Effector CD8-positive, alpha-beta T cell (primary cell): ENCODE results near the gene SSRP1.
"Not testable (repeated sequence)": the region's sequence is repeated elsewhere in the genome, so short reads cannot be mapped to it uniquely, and the experiment has no call there.

ENCODE experiments used
- DNase-seq: peaks from one replicate; lab custom pipeline; 2025; lab: John Stamatoyannopoulos, UW

SSRP1 gene

DNA sequence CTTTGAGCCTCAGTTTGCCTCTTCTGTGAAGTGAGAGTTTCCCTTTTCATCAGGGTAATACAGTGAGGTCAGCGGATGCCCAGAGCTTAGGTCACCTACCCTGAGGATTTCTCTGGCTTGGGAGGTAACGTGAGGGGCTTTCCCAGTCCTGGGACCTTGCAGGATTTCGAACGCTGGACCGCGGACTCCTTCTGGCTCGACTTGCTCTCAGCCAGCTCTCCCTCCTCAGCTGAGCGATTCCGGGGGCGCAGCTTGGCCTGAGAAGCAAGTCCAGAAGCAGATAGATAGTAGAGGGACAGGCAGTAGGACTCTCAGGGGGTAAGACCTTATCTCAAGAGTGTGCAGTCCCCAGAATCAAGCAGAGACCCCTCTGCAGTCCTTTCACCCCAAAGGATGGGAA, 34.9 kb downstream of the SSRP1 start:
- no peak for DNase-seq

DNA sequence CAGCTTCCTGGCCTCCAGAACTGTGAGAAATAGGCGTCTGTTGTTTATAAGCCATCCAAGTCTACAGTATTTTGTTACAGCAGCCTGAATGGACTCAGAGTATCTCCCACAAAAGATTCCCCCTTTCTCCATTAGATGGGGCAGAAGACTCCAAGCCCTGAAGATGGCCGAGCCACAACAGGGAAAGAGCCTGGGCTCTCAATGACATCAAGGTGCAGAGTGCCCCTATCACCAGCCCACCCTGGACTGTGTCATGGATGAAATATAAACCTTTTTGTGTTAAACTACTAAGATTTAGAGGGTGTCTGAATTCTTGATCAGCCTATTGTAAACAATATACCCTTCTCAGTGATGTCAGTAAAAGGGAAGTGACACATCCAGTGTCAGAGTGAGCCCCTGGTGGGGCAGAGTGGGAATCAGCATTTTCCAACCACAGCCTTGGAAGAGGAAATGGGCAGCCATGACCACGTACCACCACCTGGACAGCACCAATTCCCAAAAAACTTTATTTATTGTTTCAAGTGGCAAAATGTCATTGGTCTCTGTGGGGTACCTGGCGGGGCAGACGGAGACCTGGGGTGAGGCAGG, 36.4 kb downstream of the SSRP1 start:
- no peak for DNase-seq

DNA sequence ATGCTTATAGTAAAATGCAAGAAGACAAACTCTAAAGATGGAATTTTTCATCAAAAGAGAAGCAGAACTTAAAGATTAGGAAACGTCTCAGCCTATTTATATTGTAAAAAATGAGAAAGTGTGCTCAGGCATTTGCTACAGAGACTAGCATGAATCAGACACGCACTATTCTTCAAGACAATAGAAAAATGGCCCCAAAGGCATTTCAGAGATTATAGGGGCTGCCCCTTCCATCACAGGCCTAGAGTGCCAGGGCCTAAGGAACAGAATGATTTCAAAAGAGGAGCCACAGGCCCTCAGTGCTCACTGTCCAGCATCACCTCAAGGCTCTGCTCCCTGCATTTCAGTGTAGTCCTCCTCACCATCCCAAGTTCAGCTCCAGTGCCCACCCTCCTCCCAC, 38.5 kb downstream of the SSRP1 start:
- DNase-seq: no peak

DNA sequence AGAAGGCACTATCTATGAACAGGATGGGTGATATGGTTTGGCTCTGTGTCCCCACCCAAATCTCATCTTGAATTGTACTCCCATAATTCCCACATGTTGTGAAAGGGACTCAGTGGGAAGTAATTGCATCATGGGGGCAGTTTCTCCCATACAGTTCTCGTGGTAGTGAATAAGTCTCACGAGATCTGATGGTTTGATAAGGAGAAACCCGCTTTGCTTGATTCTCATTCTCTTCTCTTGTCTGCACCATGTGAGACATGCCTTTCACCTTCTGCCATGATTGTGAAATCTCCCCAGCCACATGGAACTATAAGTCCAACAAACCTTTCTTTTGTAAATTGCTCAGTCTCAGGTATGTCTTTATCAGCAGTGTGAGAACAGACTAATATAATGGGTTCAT, 39.5 kb downstream of the SSRP1 start:
- DNase-seq: not testable (repeated sequence)

DNA sequence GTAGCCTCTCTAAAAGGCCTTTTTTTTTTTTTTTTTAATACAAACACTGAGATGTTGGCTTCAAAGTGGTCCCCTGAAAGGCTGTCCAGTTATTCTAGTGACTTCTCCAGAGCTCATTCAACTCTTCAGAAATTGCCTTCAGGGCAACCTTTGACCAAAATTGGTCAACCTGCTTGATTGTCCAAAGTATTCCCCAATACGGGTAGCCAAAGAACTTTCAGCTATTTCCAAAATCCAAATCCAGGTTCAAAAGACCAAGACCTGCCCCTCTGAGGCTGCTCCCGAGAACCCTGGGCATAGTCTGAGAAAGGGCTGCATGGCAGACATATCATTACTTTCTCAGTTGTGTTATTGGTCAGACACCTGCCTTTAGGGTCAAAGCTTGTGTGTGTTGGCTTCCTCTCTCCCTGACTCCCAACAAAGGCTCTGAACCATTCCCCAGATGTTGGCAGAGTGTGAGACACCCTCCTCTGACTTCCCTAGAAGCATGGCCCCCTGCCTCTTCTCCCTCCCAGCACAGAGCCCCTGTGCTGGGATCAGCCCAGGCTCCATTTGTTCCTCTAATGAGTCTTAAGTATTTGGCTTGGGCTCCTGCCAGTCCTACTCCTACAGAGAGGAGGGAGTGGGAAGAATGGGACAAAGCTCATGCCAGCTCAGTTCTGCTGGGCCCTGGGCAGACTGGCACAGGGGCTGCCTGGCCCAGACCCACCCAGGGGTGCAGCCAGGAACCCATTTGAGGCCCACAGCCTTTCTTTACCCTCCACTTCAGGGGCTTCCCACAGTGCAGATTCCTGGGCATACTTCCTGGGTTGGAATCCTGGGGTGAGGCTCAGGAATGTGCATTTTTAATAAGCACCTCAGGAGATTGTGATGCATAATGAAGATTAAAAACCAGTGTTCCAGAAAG, 41.2 kb downstream of the SSRP1 start:
- no peak for DNase-seq

DNA sequence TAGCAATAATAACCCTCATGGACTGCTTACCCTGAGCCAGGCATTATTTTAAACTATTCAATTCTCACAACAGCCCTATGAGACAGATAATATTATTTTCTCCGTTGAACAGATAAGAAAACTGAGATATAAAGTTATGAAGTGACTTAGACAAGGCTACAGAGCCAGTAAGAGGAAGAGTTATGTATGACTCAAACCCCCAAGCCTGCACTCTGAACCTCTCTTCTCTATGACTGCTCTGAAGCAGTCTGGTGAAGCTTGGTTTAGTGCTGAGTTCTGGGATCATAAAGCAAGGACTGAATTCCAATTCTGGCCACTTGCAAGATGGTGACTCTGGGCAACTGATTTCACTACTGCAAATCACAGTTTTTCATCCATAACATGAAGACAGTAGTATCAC, 45.4 kb downstream of the SSRP1 start:
- no peak for DNase-seq

DNA sequence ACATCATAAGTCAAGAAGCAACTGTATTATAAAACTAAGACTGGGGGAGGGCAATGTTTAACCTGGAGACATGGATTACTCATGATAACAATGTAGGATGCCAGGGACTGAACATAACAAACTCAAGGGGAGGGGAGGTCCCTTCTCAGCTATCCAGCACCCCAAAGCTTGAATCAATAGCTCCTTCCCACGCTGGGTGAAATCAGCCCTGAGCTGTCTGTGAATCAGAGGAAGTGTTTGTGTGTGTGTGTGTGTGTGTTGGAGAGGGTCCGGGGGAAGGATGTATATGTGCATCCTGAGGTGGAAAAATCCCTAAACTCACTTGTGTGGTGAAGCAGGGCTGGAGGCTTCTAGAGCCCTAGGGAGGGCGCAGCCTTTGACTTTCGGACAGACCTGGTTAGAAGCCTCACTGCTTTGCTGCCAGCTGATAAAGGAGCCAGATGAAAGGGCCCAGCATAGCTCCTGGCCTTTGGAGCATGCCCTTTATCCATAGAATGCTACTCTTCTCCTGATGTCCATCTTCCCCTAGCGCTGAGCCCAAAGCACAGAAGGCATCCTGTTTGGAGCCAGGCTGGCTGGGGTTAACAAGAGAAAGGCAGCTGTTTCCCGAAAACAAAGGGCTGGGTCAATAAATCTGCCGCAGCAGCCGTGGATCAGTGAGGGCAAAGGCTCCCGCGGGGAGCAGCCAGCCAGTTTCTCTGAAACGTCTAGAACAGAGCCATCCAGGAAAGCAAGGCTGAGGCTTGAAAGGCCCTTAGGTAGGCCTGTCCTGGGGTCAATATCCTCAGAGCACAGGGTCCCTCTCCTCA, 46.7 kb downstream of the SSRP1 start:
- DNase-seq: no peak

DNA sequence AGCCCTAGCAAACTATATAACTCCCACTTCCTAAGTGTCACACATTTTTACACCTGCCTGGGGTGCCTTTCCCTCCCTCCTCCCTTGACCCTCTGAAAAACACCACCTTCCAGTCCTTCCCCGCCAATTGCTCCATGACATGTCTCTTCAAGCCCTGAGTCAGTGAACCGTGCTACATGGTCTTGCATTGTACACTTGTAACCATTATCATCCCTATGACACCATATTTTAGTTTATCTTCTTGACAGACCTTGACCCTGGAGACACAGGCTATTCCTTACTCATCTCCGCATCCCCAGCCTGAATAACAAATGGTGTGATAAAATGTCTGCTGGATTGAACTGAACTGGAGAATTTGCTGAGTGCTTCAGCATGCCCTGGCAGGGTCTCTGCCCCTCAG, 47.8 kb downstream of the SSRP1 start:
- DNase-seq: no peak

DNA sequence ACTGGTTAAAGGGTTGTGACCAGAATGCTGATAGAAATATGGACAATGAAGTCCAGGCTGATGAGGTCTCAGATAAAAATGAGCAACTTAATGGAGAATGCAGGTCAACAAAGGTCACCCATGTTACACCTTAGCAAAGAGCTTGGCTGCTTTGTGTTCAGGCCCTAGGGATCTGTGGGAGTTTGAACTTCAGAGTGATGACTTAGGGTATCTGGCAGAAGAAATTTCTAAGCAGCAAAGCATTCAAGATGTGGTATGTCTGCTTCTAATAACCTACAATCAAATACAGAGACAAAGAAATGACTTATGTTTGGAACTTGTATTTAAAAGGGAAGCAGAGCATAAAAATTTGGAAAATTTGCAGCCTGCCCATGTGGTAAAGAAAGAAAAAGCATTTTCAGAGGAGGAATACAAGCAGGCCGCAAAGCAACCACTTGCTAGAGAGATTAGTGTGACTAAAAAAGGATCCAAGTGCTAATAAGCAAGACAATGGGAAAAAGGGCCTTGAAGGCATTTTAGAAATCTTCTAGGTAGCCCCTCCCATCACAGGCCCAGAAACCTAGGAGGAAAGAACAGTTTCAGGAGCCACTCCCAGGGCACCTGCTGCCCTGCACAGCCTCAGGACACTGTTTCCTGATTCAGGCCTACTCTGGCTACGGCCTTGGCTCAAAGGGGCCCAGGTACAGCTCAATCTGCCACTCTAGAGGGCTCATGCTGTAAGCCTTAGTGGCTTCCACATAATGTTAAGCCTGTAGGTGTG, 52.3 kb downstream of the SSRP1 start:
- no peak for DNase-seq

DNA sequence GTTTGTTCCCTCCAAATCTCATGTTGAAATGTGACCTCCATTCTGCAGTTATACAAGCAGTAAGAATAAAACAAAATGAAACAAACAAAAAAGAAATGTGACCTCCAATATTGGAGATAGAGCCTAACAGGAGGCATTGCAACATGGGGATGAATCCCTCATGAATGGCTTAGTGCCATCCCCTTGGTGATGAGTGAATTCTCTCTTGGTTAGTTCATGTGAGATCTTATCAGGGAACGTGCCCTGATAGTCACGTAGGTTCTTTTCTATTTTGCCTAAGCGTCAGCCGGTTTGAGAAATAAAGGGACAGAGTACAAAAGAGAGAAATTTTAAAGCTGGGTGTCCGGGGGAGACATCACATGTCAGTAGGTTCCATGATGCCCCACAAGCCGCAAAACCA, 54.1 kb downstream of the SSRP1 start:
- DNase-seq: not testable (repeated sequence)

DNA sequence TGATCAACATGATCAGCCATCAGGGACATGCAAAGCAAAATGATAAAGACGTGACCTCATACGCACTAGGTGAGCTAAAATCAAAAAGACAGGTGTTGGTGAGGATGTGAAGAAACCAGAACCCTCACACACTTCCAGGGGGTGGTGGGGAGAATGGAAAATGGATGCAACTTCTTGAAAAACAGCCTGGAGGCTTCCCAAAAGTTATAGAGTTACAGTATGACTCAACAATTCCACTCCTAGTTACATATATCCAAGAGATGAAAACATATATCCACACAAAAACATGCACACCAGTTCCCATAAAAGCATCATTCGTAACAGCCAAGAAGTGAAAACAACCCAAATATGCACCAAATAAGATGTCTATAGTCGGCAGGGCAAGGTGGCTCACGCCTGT, 56.6 kb downstream of the SSRP1 start:
- no peak for DNase-seq

DNA sequence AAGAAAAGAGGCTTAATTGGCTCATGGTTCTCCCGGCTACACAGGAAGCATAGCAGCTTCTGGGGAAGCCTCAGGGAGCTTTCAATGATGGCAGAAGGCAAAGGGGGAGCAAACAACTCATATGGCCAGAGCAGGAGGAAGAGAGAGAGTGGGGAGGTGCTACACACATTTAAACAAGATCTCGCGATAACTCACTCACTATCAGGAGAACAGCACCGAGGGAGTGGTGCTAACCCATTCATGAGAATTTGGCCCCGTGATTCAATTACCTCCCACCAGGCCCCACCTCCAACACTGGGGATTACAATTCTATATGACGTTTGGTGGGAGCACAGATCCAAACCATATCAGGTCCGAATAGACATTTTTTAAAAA, 57.0 kb downstream of the SSRP1 start:
- DNase-seq: no peak

DNA sequence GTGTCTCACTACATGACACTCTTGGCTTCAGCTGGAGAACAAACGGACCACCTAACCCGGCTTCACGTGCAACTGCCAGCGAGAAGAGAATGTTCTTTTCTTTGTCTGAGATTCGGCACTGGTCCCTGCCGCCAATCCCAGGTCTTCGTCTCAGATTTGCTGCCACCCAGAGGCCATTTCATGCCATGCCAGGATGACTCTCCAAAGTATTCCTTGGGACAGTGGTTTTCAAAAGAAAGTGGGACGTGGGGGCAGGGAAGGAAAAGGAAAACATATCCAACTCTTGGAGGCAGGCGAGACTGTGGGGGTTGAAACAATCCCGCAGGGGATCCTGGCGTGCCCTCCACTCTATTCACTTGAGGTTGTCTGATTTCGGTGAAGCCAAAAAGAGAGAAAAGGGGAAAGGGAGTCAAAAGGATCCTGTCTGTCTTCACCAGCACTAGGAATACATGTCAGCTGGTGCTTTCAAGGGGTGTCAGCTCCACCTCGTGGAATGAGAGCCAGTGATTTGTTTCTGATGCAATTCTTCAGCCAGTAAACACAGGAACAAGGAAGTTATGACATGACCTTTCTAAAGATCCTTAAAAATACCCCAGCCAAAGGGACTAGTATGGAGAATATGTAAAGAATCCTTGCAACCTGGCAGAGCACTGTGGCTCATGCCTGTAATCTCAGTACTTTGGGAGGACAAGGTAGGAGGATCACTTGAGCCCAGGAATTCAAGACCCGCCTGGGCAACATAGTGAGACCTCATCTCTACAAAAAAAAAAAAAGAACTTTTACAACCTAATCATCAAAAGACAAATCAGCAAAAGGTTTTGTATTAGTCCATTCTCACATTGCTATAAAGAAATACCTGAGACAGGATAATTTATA, 57.6 kb downstream of the SSRP1 start:
- no peak for DNase-seq

DNA sequence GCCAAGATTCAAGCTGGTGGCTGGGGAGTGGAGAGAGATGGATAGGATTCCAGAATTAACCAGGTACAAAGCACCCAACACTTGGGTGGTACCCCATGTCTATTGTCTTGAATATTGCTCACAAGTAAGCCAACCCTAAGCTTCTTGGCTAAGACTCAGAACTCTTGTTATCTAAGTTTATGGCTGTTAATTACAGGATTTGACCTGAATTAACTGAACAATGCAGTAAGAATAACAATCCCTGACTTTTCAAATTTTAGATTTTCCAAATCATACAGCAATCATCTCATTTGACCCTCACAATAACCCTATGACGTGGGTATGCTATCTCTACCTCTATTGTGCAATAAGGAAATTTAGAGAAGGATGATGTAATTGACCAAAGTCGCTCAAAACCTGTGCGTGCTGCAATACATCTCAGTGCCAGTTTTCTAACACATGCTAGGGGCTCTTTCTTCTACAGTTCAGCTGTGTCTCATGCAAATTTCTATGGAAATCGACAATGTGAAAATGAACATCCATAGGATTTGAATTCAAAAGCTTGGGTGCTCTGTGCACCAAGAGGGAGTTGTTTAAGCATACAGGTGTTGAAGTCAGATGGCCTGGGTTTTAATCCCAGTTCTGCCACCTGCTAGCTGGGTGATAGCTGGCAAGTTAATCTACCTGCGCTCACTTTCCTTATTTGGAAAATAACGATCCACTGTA, 58.6 kb downstream of the SSRP1 start:
- no peak for DNase-seq

DNA sequence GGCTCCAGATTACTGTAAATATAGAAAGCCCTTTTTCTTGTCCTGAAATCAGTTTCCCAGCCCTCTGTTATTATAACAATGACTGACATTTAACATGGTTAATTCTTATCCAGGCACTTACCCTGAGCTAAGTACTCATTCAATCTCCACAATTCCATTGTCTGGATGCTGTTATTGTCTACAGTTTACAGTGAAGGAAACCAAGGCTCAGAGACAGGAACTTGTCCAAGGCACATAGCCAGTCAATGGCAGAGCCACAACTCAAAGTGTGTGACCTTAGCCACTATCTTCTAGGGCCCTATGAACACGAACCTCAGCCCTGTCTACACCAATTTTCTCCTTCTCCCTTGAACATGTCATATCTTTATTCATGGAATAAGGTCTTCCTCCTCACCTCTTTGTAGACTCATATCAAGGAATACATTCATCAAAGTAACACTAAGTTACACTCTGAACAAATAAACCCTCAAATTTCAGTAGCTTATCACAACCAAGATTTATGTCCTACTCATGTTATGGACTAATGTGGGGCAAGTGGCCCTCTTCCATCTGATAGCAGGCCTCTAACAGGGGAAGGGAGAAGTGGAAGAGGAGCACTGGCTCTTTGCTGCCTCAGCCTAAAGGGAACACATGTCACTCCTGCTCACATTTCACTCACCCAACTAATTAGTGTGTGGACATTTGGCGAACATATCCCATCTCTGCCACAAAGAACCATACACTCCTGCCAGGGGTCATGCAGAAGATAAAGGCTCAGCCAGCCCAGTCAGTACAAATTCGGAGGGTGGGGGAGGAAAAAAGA, 59.3 kb downstream of the SSRP1 start:
- DNase-seq: no peak
